ENCODE measurements around the gene PFKL.

The PFKL gene

DNA sequence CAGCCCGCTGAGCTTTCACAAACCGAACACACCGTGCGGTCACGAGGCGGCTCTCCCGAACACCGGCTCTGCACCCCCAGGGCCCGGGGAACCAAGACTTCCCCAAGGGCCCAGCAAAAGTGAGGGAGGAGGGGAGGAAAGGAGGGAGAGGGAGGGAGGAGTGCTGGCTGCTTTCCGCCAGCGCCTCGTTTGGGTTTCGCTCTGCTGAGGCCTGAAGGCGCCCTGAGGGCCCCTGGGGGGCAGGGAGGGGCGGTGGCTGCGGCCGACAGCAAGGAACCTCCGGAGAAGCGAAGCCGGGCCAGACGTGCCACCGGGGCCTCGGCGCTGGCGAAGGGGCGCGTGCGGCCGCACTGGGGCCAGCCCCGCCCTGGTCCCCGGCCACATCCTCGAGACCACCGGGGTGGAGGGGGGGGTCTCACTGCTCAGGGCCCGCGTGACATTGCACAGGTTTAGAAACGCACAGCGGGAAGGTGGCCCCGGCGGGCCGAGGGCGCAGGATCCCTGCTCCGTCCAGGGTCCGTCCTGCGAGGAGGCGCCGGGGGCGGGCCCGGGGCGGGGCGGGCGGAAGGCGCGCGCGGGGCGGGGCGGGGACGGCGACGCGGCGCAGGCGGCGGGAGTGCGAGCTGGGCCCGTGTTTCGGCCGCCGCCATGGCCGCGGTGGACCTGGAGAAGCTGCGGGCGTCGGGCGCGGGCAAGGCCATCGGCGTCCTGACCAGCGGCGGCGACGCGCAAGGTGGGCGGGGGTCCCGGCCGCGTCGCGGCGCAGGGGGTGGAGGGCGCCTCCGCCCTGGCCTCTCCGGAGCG is at the start of gene PFKL:
TSS of gene PFKL (plus strand) at position 596 of the 804 bp plus-strand sequence. CDS start at position 649, 53 bp downstream.
- DNase-seq (ENCODE audit: low spot score): peak; percentile 90

DNA sequence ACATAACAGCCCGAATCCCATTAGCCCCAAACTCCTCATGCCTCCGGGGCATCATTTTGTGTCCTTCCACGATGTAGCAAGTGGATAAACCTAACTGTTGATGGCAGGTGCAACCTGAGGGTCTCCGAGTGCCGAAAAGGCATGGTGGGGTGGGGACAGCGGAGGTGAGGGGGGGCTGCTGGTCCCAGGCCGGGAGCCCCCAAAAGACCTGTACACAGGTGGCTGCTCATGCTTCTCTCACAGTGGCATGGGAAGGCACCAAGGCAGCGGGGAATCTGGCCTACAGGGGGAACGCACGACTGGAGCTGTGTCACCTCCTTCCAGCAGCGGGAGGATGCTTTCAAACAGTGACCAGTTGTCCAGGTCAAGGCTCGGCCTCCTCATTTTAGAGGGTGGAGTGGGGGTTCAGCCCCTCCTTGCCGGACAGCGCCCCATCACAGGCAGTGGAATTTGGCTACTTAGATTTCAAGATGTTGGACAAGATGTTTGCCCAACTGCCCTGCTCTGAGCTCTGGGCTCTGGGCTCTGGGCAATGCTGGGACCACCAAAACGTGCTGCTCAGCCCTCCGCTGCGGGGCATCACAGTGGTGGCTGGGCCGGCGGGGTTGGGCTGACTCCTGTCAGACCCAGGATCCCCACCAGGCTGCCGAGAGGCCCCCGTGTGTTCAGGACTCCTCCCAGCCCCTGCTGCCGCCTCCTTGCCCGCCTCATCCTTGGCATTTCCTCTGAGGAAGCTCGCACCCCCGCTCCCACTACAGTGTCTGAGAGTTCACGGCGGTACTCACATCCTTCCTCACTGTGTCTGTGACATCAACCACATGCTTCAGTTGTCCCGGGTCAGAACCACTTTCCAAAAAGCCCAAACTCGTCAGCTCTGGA is 45.8 kb upstream of the PFKL start:
- DNase-seq (ENCODE audit: low spot score): peak; percentile 36

DNA sequence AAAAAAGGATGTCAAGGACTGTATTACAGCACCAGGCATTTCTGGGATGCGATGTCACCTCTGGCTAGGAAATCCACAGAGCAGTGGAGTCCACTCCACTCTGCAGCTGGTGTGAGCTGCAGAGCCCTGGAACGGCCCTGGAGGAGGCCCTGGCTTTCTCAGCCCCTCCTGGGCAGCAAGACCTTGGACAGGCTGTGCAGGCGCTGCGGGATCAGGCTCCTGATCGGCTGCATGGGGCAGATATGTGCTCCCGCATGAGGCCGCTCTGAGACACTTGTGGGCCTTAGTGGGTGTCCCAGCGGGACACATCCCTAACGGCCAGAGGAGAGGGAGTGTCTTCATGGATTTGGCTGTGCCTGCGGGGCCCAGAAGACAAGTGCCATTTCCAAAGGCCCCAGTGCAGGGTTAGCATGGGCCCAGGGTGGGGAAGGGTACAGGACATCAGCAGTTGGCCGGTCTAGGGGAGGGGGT is 44.3 kb upstream of the PFKL start:
- DNase-seq (ENCODE audit: low spot score): peak; percentile 34

DNA sequence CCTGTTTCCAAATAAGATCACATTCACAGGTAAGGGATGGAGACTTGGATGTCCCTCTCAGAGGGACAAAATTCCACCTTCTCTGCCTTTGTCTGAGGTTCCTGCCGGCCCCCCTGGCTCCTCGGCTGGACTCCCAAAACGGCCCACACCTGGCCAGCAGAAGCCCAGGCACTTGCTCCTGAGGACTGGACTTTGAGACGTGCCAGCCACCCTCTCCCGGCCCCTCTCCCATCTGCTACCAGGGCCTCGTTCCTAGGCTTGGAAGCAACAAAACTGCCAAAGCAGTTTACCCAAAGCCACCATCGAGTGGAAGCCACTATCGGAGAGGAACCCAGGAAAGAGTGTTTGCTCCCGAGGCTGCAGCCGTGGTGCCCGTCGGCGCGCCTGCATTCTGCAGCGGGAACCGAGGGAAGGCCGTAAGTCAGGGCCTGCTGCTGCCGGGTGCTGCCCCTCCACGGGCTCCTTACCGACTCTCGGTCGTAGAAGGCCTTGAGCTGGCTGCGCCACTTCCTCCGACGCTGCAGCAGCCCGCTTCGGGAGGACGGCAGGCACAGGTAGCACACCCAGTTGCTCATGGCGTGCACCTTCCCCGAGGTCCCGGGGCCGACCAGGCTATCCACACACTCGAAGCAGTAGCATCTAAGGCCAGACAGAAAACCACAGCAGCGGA is 41.7 kb upstream of the PFKL start:
- DNase-seq (ENCODE audit: low spot score): peak; percentile 24

DNA sequence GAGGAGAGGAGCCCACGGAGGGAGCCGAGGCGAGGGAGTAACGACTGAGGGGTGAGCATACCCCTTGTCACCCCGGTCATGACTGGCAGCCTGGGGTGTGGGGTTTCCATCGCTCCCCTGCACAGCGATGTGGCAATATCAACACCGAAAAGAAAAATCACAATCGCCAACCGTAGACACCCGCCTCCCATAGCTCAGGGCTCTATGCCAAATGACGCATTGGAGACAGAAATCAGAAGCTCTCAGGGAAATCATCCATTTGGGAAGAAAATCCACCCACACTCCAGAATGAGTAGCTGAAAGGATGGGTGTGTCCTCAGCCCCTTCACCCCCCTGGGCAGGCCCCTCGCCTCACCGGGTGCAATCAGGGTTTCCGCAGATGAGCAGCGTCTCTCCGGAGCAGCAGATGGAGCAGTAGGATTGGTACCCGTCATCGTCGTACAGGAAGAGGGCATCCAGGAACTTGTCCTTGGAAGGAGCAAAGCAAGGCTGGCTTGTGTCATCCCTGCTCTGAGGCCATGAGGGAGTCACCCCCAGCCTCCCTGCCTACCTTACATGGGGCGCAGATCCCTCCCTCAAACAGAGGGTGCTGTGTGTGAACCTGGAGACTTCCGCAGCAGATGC is 40.7 kb upstream of the PFKL start:
- peak; percentile 21 for DNase-seq (ENCODE audit: low spot score)

DNA sequence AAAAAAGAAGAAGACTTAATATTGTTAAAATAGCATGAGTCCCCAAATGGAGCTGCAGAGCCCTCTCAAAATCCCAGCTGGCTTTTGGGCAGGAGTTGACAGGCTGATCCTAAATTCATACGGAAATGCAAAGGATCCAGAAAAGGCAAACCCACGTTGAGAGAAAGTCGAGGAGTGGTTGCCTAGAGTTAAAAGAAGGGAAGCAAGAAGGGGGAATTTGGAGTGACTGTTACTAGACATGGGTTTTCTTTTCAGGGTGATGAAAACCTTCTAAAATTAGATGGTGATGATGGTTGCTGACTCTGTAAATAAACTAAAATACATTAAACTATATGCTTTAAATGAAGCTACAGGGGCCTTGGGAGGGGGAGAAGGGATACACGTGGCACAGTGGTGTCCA is 39.8 kb upstream of the PFKL start:
- no peak for DNase-seq (ENCODE audit: low spot score)

DNA sequence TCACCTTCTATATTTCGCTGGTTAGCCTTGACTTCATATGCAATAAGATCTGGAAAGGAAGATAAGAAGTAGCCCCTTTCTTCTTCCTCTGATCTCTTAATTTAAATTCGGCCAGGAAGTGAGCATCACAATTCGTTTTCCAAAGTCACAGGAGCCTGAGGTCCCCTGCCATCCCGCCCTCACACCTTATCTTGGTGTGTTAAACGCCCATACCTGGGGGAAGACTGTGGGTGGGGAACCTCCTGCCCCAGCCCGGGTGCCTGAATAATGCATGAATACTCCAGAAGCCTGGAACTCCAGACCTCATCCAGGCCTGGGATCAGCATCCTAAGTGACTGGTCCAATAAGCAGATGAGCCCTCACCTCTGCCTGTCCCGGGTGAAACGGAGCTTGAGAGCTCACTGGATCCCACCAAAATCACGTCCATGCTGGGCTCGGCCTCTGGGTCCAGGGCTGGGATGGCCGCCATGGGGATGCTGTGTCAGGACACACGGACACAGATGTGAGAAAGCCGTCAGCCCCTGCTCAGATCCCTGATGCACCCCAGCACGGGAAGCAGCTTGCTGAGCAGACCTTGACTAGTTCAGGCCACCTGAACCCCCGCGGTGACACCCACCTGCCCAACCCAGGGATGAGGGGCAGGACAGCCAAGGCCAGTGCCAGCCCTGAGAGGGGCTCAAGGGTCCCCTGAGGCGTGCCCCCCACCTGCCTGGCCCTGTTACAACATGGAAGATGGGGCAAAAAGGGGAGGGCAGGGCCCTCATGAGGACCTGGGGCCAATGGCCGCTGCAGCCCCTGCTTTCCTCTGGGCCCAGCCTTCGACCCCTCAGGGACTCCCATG is 38.8 kb upstream of the PFKL start:
- DNase-seq (ENCODE audit: low spot score): peak; percentile 36

DNA sequence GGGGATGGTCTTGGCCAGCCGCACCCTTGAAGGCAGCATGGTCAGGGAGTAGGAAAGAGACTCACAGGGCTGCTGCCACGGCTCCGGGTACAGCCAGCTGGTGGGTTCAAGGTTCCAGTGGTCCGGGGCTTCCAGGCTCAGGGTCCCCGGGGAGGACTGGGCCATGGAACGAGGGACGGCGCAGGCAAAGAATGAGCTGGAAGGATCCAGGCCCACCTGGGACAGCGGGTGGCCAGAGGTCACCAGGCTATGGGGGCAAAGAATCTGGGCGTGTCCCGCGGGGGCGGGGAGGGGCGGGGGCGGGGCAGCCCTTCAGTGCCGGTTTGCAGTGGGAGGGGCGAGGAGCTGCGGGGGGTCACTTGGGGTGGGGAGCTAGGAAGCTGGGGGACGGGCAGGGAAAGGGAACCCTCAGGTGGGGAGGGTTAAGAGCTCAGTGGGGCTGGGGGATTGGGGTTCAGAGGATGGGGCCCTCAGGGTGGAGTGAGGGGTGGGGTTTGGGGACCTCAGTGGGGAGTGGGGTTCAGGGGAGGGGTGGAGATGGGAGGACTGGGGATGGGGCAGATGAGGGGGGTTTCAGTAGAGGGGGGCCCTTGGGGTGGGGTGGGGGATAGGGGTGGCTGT is 38.1 kb upstream of the PFKL start, which contains the start of gene DNMT3L:
TSS of gene DNMT3L (minus strand) at position 223 of the 621 bp plus-strand sequence. CDS start 638 bp downstream, outside the sequence.
- DNase-seq (ENCODE audit: low spot score): no peak

DNA sequence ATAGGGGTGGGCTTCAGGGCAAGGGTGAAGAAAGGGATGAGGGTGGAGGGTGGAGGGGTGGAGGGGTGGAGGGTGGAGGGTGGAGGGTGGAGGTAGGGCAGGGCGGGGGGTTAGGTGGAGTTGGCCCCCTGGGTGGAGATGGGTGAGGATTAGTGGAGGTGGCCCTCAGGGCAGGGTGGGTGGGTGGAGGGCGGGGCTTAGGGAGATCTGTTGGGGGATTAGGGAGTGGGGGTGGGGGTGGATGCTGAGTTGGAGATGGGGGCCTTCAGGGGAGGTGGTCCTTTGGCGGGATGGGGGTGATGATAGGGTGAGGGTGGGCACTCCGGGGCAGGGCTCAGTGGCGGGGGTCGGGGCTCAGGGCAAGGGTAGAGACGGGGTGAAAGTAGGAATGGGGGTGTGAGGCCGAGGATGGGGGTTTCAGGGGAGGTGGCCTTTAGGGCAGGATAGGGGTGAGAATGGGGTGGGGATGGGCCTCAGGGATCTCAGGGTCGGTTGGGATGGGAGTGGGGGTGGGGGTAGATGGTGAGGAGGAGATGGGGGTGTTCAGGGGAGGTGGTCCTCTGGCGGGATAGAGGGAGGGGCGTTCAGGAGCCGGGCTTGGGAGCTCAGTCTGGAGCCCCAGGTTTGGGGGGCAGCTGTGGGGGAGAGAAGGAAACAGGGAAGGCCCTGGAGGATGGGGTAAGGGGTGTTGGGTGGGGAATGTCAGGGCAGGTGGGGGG is 37.4 kb upstream of the PFKL start:
- DNase-seq (ENCODE audit: low spot score): no peak

DNA sequence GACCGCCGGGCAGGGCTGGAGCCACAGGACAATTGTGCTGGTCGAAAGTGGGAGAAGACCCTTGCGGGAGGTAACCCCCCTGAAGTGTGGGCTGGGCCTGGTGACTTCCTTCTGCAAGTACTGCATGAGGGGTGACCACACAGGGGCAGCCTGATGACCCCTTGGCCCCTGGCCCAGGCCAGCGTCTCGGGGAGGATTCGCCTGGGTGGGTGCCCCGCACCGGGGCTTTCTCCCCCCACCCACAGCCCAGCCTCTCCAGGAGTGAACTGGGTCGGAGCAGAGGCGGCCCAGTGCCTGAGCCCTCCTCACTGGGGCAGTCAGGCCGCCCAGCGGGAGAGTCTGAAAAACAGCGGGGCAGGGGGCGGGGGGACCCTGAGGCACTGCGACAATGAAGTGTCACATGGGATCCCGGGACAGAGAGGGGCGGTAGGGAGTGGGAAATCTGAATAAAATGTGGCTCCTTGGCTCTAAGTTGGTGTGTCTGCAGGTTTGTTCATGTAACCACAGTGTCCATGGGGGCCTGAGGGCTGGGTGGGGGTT is 36.6 kb upstream of the PFKL start:
- DNase-seq (ENCODE audit: low spot score): peak; percentile 67

DNA sequence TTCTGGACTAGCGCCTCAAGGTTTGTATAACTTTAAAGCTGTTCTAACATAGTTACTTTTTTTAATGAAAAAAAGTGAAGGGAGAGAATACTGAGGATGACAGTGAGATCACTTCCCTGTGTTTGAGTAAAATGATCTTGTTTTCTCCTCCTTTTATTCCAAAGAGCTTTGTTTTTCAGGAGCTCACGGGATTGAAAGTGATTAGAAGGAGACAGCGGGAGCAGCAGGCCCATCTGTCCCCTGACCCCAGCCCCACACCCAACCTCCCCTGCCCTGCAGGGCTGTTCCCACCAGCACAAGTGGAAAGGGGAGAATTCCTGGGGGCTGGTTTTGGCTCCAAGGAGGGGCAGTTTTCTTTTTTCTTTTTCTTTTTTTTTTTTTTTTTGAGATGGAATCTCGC is 36.1 kb upstream of the PFKL start:
- DNase-seq (ENCODE audit: low spot score): peak; percentile 72

DNA sequence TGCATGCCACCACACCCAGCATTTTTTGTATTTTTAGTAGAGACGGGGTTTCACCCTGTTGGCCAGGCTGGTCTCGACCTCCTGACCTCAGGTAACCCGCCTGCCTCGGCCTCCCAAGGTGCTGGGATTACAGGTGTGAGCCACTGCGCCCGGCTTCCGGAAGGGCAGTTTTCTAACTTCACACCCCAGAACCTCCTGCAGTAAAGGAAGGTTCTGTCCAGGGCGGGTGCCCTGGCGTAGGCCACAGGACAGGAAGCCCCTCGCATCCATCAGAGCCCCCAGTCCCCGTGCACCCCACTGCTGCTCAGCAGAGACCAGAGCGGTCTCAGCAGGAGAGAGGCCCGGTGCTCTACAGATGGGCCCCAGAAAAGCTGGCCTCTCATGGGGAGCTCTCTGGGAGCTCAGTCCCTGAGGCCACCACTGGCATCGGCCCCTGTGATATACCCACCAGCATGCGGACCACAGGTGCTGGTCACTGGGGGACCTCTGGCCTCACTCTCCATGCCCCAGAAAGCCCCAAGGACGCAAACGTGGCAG is 34.1 kb upstream of the PFKL start:
- DNase-seq (ENCODE audit: low spot score): no peak

DNA sequence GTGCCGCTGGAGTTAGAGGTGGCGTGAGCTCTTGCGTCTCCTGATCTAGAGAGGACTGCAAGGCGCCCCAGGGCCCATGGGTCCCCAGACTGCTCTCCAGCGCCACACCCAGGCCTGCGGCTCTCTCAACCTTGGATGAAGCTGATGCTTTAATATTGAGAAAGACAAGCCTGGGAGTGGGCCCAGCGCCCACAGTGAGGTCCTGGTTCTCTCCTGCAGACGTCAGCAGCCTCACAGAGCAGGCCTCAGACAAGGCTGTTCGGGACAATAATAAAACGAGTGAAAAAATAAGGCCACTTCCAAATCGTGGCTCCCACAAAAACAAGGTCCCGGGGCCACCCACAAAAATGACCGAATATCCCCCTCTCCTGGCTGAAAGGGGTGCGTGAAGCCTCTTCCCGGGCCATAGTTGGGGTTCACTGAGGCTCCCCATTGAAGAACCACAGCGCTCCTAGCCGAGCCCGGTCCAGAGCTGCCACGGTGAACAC is 32.2 kb upstream of the PFKL start:
- no peak for DNase-seq (ENCODE audit: low spot score)

DNA sequence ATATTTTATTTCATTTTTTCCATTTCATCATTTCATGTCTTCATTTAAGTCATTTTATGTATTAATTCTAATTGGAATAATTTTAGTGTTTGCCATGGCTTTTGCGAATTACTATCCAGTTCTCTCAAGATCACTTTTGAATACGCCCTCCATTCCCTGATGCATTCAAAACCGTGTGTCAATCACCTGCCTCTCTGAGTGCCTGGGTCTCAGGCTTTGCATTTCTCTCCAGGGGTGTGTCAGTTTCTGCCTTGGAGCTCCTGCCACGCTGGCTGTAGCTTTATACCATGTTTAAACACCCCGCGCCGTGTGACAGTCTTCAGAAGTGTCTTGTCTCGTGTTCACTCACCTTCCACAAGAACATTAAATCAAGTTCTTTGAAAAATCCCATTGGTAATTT is 30.8 kb upstream of the PFKL start:
- DNase-seq (ENCODE audit: low spot score): no peak

DNA sequence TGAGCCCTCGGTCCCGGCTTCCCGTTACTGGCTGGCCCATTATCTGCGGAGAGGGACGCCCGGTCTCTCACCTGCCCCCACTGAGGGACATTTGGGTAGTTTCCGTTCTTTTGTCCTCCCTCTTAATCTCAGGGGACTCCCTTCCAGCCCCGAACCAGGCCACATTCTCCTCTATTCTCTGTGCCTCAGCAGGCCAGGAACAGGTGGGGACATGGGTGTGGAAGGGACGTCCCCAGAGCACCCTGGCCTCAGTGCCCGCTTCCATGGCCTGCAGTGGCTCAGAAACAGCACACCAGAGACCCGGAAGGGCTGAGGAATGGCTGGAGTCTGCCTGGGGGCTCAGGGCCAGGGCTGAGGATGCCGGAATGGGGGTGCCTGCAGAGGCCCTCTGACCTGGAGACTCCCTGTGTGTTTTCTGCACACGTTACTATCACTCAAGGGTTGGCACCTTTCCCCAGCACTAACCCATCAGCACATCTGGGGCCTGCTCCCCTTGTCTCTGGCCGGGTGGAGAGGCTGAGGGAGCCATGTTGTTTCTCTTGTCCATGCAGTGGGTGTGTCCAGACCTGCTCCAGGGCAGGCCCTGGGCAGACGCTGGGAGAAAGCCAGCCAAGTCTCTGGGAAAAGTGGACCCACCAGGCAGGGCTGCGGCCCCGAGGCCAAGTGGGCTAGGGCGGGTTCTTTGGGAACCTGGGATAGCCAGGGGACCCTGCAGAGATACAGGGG is 28.1 kb upstream of the PFKL start:
- DNase-seq (ENCODE audit: low spot score): no peak

DNA sequence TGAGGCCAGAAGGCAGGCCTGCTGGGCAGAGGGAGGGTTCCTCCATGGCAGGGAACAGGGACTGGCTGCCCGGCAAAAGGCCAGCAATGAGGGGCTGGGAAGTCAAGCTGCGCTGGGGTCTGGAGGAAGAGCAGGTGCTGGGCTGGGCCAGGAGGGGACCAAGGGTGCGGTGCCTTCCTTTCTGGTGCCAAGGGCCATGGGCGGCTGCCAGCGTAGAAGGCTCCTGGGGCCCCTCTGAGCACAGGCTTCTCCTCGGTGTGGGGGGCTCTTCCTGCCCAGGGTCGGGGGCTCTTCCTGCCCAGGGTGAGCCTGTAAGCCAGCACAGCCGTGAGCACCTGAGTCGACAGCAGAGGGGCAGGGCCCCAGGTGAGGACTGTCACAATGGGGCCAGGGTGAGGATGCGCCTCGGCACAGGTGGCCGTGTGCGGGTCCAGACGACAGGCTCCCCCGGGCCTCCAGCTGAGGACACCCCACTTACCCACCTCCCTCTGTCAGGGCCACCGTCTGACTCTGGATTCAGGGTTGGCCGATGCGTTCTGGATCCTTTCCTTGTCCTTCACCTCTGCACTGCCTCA is 27.5 kb upstream of the PFKL start:
- DNase-seq (ENCODE audit: low spot score): no peak

DNA sequence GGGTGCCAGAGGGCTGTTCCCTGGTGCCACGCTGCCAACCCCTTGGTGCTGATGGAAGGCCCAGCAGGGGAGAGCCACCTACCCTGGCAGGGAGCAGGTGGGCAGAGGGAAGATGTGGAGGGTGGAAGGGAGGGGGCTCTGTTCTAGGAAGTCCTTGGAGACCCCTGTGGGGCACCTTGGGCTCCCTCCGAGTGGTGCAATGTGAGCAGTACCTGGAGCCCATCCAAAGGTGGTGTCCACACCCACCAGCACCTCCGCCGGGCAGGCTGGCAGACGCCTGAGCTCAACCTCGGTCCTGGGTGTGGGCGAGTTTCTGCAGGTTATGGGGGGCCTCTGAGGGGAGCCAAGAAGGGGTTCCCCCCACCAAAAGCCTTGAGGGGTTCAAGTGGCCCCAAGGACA is 26.8 kb upstream of the PFKL start:
- no peak for DNase-seq (ENCODE audit: low spot score)

DNA sequence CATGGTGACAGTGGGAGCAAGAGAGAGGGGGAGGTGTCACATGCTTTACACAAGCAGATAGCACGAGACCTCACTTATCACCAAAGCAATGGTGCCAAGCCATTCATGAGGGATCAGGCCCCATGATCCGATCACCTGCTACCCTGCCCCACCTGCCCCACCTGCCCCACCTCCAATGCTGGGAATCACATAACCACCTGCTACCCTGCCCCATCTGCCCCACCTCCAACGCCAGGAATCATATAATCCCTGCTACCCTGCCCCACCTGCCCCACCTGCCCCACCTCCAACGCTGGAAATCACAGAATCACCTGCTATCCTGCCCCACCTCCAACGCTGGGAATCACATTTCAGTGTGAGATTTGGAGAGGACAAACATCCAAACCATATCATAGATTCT is 24.8 kb upstream of the PFKL start:
- DNase-seq (ENCODE audit: low spot score): no peak
